GM12878 (cell line): ENCODE results near the gene GOLGA2. TPM values are rescaled to one million over a fixed set of nuclear protein-coding genes. Genes with fewer than 3 reads are reported as not detected.

Source experiments
- ASH2L ChIP-seq: fragments of 300-600, 200-600 bp; sonication (generic); IDR thresholded peaks from 2 replicates; pipeline ENCODE4 v1.6.1; 2017; ENCODE audit warnings: low read depth, mild to moderate bottlenecking, borderline replicate concordance
- BACH1 ChIP-seq: fragments of 450-650 bp; IDR thresholded peaks from 2 replicates; pipeline ENCODE4 v1.6.1; 2017; ENCODE audit warnings: mild to moderate bottlenecking, borderline replicate concordance
- CBFB ChIP-seq: IDR thresholded peaks from 2 replicates; pipeline ENCODE4 v1.6.1; 2016; ENCODE audit warnings: antibody characterized with exemption, low read depth
- CBX3 ChIP-seq: fragments of 200-600 bp; sonication (generic); IDR thresholded peaks from 2 replicates; pipeline ENCODE4 v1.6.1; 2016; ENCODE audit warnings: low read depth, borderline replicate concordance
- GATAD2B ChIP-seq: fragments of 450-650 bp; conservative IDR thresholded peaks from 2 replicates; pipeline ENCODE4 v1.6.1; 2017; ENCODE audit warnings: low read depth, mild to moderate bottlenecking, moderate library complexity
- HSF1 ChIP-seq: fragments of 150-350 bp; IDR thresholded peaks from 2 replicates; pipeline ENCODE4 v1.6.1; 2014; ENCODE audit warnings: mild to moderate bottlenecking, low read depth, low read length
- JUND ChIP-seq: IDR thresholded peaks from 2 replicates; pipeline ENCODE4 v1.6.1; 2012; ENCODE audit warnings: low read depth, mild to moderate bottlenecking, low read length, improper control_type of control experiment, moderate library complexity
- KAT2A ChIP-seq: conservative IDR thresholded peaks from 2 replicates; pipeline ENCODE4 v1.6.1; 2011; ENCODE audit warnings: low read depth, low read length; ENCODE audit not compliant: control insufficient read depth
- MAX ChIP-seq: IDR thresholded peaks from 2 replicates; pipeline ENCODE4 v1.6.1; 2012; ENCODE audit warnings: low read depth, low read length, improper control_type of control experiment
- MEF2B ChIP-seq: fragments of 450-650 bp; IDR thresholded peaks from 2 replicates; pipeline ENCODE4 v1.6.1; 2018; ENCODE audit warnings: mild to moderate bottlenecking, moderate library complexity; ENCODE audit not compliant: partially characterized antibody, poor library complexity, severe bottlenecking
- NFXL1 ChIP-seq: fragments of 450-650 bp; IDR thresholded peaks from 2 replicates; pipeline ENCODE4 v1.6.1; 2017; ENCODE audit warnings: antibody characterized with exemption, mild to moderate bottlenecking, borderline replicate concordance
- NR2C1 ChIP-seq: fragments of 450-650 bp; IDR thresholded peaks from 2 replicates; pipeline ENCODE4 v1.6.1; 2017; ENCODE audit warnings: antibody characterized with exemption, mild to moderate bottlenecking, moderate library complexity
- PBX3 ChIP-seq: IDR thresholded peaks from 2 replicates; pipeline ENCODE4 v1.6.1; 2011; ENCODE audit warnings: mild to moderate bottlenecking, low read depth, low read length, moderate library complexity; ENCODE audit not compliant: insufficient replicate concordance
- RB1 ChIP-seq: fragments of 450-650 bp; formaldehyde crosslinking; IDR thresholded peaks from 2 replicates; pipeline ENCODE4 v1.6.1; 2017; ENCODE audit warnings: mild to moderate bottlenecking, borderline replicate concordance
- SIN3A ChIP-seq: IDR thresholded peaks from 2 replicates; pipeline ENCODE4 v1.6.1; 2012; ENCODE audit warnings: low read depth, low read length, improper control_type of control experiment
- SP1 ChIP-seq: IDR thresholded peaks from one replicate; pipeline ENCODE4 v1.6.1; 2011; ENCODE audit warnings: low read depth, low read length
- SREBF1 ChIP-seq: IDR thresholded peaks from 2 replicates; pipeline ENCODE4 v1.6.1; 2012; ENCODE audit warnings: mild to moderate bottlenecking, low read length
- SRF ChIP-seq, 2 experiments: IDR thresholded peaks; 2 replicates each; pipeline ENCODE4 v1.6.1; 2011; ENCODE audit warnings: low read depth in 2 of 2, low read length in 2 of 2, mild to moderate bottlenecking in 1 of 2, moderate library complexity in 1 of 2
- ZBED1 ChIP-seq: IDR thresholded peaks from 2 replicates; pipeline ENCODE4 v1.6.1; 2016; ENCODE audit warnings: borderline replicate concordance
- ZNF207 ChIP-seq: fragments of 450-650 bp; IDR thresholded peaks from 2 replicates; pipeline ENCODE4 v1.6.1; 2014; ENCODE audit warnings: antibody characterized with exemption, mild to moderate bottlenecking, borderline replicate concordance
- ZNF384 ChIP-seq: IDR thresholded peaks from 2 replicates; pipeline ENCODE4 v1.6.1; 2012; ENCODE audit warnings: low read depth, mild to moderate bottlenecking, low read length, improper control_type of control experiment, borderline replicate concordance
- ZNF622 ChIP-seq: fragments of 450-650 bp; IDR thresholded peaks from 2 replicates; pipeline ENCODE4 v1.6.1; 2017; ENCODE audit warnings: mild to moderate bottlenecking, inconsistent platforms
- ZSCAN29 ChIP-seq: fragments of 450-650 bp; IDR thresholded peaks from 2 replicates; pipeline ENCODE4 v1.6.1; 2017; ENCODE audit warnings: mild to moderate bottlenecking, moderate library complexity
- polyA plus RNA-seq, 11 experiments: library from polyadenylated mRNA; depleted of rRNA in 4 of 11; unstranded in 6 of 11; stranded (reverse) in 5 of 11; fragments of >200 nt; fragmentation: Nextera tagmentation in 4 of 11; fragmentation: Illumina TruSeq in 1 of 11; extraction: Ambion mirVana in 4 of 11; extraction: Trizol in 1 of 11; gene quantifications; 1 replicate in 1 of 11; 2 replicates in 10 of 11; pipeline versions ENCODE4 v1.2.1 to v1.2.3, GENCODE V29; 2011 to 2016; ENCODE audit warnings: inconsistent platforms in 2 of 11, missing spikeins in 2 of 11, low read depth in 1 of 11
- total RNA-seq, 4 experiments: library from RNA; depleted of rRNA in 3 of 4; stranded (reverse); fragments of >200 nt in 3 of 4; fragmentation: Illumina TruSeq in 1 of 4; extraction: Trizol in 1 of 4; gene quantifications; 2 replicates each; pipeline versions ENCODE4 v1.2.1 to v1.2.3, GENCODE V29; 2013 to 2021
- TF ChIP-seq, protein P1 (sequence below): fragments of 450-650 bp; formaldehyde crosslinking; IDR thresholded peaks from 2 replicates; pipeline ENCODE4 v1.5.0; 2022; ENCODE audit warnings: mild to moderate bottlenecking, missing genetic modification characterization
- TF ChIP-seq, protein P2 (sequence below): fragments of 450-650 bp; IDR thresholded peaks from 2 replicates; pipeline ENCODE4 v1.6.1; 2016; ENCODE audit warnings: mild to moderate bottlenecking

Gene GOLGA2
- total and polyA plus RNA-seq, 10 of the 15 experiments (the other 5 are each of a cell fraction or from before 2014, with no cell fraction given): 5.9 to 32.6 (median 19.7) TPM

DNA sequence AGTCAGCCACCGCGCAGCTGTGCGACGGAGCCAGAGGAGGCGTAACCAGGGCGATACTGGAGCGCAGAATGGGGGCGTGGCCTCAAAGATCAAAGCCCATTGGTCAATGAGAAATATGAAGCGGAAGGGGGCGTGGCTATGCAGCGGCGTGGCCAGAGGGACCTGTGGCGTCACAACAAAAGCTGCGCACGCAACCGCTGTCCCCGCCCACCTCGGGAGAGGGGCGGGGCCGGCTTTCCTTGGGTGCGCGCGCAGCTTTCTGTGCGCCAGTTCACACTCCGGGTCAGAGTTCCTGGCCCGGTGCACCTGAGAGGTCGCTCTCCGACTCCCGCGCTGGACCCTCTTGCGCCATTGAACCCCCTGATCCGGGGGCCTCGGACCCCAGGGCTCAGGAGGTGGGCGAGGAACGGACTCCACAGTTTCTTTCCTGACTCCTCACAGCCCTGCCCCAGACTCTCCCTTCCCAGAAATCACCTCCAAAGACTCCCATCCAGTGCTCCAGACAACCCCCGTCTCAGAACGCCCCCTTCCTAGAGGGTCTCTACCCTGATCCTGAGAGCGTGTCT lies 284 bp upstream of the GOLGA2 start, which contains the start of gene SWI5 (continued):
- TF ChIP-seq, protein P1, sequence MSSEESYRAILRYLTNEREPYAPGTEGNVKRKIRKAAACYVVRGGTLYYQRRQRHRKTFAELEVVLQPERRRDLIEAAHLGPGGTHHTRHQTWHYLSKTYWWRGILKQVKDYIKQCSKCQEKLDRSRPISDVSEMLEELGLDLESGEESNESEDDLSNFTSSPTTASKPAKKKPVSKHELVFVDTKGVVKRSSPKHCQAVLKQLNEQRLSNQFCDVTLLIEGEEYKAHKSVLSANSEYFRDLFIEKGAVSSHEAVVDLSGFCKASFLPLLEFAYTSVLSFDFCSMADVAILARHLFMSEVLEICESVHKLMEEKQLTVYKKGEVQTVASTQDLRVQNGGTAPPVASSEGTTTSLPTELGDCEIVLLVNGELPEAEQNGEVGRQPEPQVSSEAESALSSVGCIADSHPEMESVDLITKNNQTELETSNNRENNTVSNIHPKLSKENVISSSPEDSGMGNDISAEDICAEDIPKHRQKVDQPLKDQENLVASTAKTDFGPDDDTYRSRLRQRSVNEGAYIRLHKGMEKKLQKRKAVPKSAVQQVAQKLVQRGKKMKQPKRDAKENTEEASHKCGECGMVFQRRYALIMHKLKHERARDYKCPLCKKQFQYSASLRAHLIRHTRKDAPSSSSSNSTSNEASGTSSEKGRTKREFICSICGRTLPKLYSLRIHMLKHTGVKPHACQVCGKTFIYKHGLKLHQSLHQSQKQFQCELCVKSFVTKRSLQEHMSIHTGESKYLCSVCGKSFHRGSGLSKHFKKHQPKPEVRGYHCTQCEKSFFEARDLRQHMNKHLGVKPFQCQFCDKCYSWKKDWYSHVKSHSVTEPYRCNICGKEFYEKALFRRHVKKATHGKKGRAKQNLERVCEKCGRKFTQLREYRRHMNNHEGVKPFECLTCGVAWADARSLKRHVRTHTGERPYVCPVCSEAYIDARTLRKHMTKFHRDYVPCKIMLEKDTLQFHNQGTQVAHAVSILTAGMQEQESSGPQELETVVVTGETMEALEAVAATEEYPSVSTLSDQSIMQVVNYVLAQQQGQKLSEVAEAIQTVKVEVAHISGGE (CRISPR knock-in tag): peak; percentile 49; the same call in 1 of the 2 replicates
- no peak for TF ChIP-seq ZBED1
- no peak for TF ChIP-seq ZNF207
- TF ChIP-seq MEF2B: no peak
- no peak for TF ChIP-seq ASH2L
- peak; percentile 86 for TF ChIP-seq BACH1
- TF ChIP-seq SREBF1: no peak
- TF ChIP-seq ZNF384: no peak
- peak; percentile 89 for TF ChIP-seq NR2C1
- TF ChIP-seq RB1: peak; percentile 69; the same call in 1 of the 2 replicates
- no peak for TF ChIP-seq NFXL1
- no peak for TF ChIP-seq ZSCAN29
- no peak for TF ChIP-seq HSF1
- no peak for TF ChIP-seq KAT2A
- no peak; the same call in 1 of the 2 replicates for TF ChIP-seq GATAD2B
- TF ChIP-seq JUND: no peak
- TF ChIP-seq CBX3: no peak
- peak; percentile 36; the same call in 1 of the 2 replicates for TF ChIP-seq SIN3A
- TF ChIP-seq CBFB: peak; percentile 77
- TF ChIP-seq, protein P2, sequence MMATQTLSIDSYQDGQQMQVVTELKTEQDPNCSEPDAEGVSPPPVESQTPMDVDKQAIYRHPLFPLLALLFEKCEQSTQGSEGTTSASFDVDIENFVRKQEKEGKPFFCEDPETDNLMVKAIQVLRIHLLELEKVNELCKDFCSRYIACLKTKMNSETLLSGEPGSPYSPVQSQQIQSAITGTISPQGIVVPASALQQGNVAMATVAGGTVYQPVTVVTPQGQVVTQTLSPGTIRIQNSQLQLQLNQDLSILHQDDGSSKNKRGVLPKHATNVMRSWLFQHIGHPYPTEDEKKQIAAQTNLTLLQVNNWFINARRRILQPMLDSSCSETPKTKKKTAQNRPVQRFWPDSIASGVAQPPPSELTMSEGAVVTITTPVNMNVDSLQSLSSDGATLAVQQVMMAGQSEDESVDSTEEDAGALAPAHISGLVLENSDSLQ: peak; percentile 76; the same call in 1 of the 2 replicates
- no peak for TF ChIP-seq MAX
- no peak for TF ChIP-seq SRF (IDR thresholded peaks at IDR 0.05; ENCODE audit: low read depth in 2 of 2, low read length in 2 of 2)
- TF ChIP-seq ZNF622: no peak
- TF ChIP-seq SP1: peak; percentile 91
- TF ChIP-seq PBX3: no peak
